ENCODE results near the gene BMPR1A.
"Not testable (repeated sequence)": the region's sequence is repeated elsewhere in the genome, so short reads cannot be mapped to it uniquely, and the experiment has no call there.

BMPR1A gene

DNA sequence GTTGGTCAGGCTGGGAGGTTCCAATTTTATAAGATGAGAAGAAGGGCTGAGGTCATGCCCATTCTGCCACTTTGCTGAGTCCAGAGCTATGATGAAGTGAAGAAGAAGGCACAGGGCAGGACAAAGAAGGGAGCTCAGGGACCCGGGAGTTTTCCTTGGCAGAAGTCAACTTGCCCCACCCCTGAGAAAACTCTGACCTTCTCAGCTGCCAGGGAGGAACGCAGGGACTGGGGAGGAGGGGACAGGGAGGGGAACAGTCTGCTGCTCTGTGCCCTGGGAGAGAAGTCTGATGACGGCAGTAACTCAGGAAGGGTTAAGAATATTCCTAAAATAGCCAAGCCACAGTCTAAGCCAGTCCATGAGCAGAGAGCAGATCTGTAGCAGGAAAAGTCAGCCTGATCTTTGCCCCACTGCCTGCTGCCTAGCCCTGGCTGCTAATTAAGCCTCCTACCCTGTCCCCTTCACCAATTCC lies 223.6 kb downstream of the BMPR1A start:
- no peak overlapping the region for H3K27ac ChIP-seq (ENCODE audit: low read length)
- H3K36me3 ChIP-seq (ENCODE audit: control insufficient read depth in 1 of 2, insufficient read depth in 2 of 2, low read length in 2 of 2), result no peaks in the 10 kb centered on the region
- peak overlapping the region in 1 of 2 donors; percentile 1 for H3K4me3 ChIP-seq (ENCODE audit: low read depth in 1 of 2, low read length in 2 of 2)

DNA sequence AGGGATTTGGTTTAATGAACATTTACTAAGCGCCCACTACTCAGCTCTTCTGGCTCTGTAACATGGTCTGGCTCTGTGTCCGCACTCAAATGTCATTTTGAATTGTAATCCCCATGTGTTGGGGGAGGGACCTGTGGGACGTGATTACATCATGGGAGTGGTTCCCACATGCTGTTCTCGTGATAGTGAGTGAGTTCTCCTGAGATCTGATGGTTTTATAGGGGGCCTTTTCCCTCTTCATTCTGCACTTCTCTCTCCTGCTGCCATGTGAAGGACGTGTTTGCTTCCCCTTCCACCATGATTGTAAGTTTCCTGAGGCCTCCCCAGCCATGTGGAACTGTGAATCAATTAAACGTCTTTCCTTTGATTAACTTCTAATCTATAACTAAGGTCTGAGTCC lies 224.6 kb downstream of the BMPR1A start:
- H3K36me3 ChIP-seq (ENCODE audit: control insufficient read depth in 1 of 2, insufficient read depth in 2 of 2, low read length in 2 of 2); H3K27ac ChIP-seq (ENCODE audit: low read length); H3K9me3 ChIP-seq (ENCODE audit: control insufficient read depth in 1 of 2, low read length in 2 of 2); H3K4me3 ChIP-seq (ENCODE audit: low read depth in 1 of 2, low read length in 2 of 2); H3K27me3 ChIP-seq (ENCODE audit: low read depth, low read length): not testable (repeated sequence)
- peaks cover 6 to 14% of the 10 kb centered on the region in 2 donors for H3K4me1 ChIP-seq (ENCODE audit: control insufficient read depth in 1 of 2, insufficient read depth in 2 of 2, low read length in 2 of 2)

More for the DNA sequence above, 223.6 kb downstream of the BMPR1A start:
- Histone ChIP-seq H3K27me3 (ENCODE audit: low read depth, low read length) (no peaks in the 10 kb centered on the region), H3K4me1 (ENCODE audit: control insufficient read depth in 1 of 2, insufficient read depth in 2 of 2, low read length in 2 of 2) (peaks cover 6 to 14% of the 10 kb centered on the region in 2 donors), H3K9me3 (ENCODE audit: control insufficient read depth in 1 of 2, low read length in 2 of 2) (no peaks in the 10 kb centered on the region)

DNA sequence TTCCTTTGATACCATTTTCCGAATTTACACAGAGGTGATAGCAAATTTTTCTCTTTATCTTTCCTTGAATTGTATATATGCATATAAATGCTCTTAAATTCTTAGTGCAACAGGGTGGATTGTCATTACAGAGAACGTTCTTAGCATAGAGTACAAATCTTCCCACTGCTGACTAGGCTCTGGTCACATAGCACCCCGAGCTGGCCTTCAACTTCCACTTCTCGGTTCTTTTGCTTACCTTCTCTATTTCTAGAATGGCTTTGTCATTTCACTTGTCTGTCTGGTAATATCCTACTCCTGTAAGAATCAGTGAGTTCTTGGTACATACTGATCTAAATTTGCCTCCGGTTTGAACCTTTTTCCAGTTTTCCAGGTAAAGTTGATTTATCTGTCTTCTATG lies 225.3 kb downstream of the BMPR1A start:
- H3K4me3 ChIP-seq (ENCODE audit: low read depth in 1 of 2, low read length in 2 of 2), result no peak overlapping the region
- no peaks in the 10 kb centered on the region for H3K9me3 ChIP-seq (ENCODE audit: control insufficient read depth in 1 of 2, low read length in 2 of 2)
- peaks cover 6 to 14% of the 10 kb centered on the region in 2 donors for H3K4me1 ChIP-seq (ENCODE audit: control insufficient read depth in 1 of 2, insufficient read depth in 2 of 2, low read length in 2 of 2)
- no peak overlapping the region for H3K27ac ChIP-seq (ENCODE audit: low read length)
- no peaks in the 10 kb centered on the region for H3K27me3 ChIP-seq (ENCODE audit: low read depth, low read length)
- no peaks in the 10 kb centered on the region for H3K36me3 ChIP-seq (ENCODE audit: control insufficient read depth in 1 of 2, insufficient read depth in 2 of 2, low read length in 2 of 2)
